Activated B cell treated with CpG ODN at 0.5 μM for 24 hours (primary cell): ENCODE results near the gene TAAR2. TPM values are rescaled to one million over a fixed set of nuclear protein-coding genes. Genes with fewer than 3 reads are reported as not detected.

Experiments
- ATAC-seq: fragments of 200-7000 bp; cut with Tn5 transposase; one replicate; pipeline ENCODE4 v1.10.0; 2021; ENCODE audit warnings: low read depth, mild to moderate bottlenecking, moderate library complexity
- CTCF ChIA-PET: fragments of 350-600 bp; sonication (Branson Sonifier 250); formaldehyde crosslinking; loops from one replicate; lab custom pipeline; 2021; ENCODE audit warnings: antibody characterized with exemption; lab: Charles Lee
- POLR2A ChIA-PET: fragments of 350-600 bp; sonication (Branson Sonifier 250); formaldehyde crosslinking; loops from one replicate; lab custom pipeline; 2021; ENCODE audit warnings: antibody characterized with exemption; lab: Charles Lee
- DNase-seq: peaks from one replicate; pipeline ENCODE4 v3.0.0; 2022
- H3K27ac Mint-ChIP-seq: one replicate; pipeline ENCODE4 v1.8.0; 2020; ENCODE audit warnings: mixed read lengths
- H3K27me3 Mint-ChIP-seq: one replicate; pipeline ENCODE4 v1.8.0; 2021; ENCODE audit warnings: mixed read lengths
- H3K36me3 Mint-ChIP-seq: one replicate; pipeline ENCODE4 v1.8.0; 2021; ENCODE audit warnings: low read depth, mixed read lengths
- H3K4me1 Mint-ChIP-seq: one replicate; pipeline ENCODE4 v1.8.0; 2021; ENCODE audit warnings: mixed read lengths
- H3K4me3 Mint-ChIP-seq: one replicate; pipeline ENCODE4 v1.8.0; 2020; ENCODE audit warnings: mild to moderate bottlenecking, mixed read lengths
- H3K9me3 Mint-ChIP-seq: one replicate; pipeline ENCODE4 v1.8.0; 2020; ENCODE audit warnings: mixed read lengths
- intact Hi-C: fragments of 100-400 bp; cut with micrococcal nuclease; formaldehyde crosslinking; loops from one replicate; pipeline ENCODE4 v1.15.1; 2024
- total RNA-seq: library from RNA; stranded (reverse); gene quantifications from 2 replicates; pipeline ENCODE4 v1.2.3, GENCODE V29; 2022
- TF ChIP-seq, protein P1 (sequence below): fragments of 200-600 bp; IDR thresholded peaks from one replicate; pipeline ENCODE4 v1.8.0; 2022; ENCODE audit warnings: antibody characterized with exemption, mild to moderate bottlenecking

TAAR2 gene
- total RNA-seq, 1 donor from 2014 or later = not detected

DNA sequence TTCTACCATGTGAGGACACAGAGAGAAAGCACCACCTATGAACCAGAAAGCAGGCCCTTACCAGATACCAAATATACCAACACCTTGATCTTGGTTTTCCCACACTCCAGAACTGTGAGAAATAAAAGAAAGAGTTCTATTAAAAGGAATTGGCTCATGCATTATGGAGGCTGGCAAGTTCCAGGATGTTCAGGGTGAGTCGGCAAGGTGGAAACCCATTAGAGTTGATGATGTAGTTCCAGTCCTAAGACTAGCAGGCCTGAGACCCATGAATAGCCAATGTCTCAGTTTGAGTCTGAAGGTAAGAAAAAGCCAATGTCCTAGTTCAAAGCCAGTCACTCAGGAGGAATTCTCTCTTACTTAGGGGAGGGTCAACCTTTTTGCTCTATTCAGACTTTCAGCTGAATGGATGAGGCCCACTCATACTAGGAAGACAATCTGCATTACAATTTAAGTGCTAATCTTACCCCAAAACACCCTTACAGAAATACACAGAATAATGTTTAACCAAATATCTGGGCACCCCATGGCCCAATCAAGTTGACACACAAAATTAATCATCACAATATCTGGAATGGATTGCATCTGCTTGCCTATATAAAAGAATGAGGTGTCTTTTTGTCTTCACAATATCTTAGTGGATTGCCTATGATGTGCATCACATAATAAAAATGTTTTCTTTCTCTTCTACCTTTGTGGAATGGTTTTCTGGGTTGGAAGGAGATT, 40.4 kb upstream of the TAAR2 start:
- intact Hi-C loops = loop anchor here (5.0 to 10.0 kb wide), 5 partner anchors 390 to 1433 kb away; no protein-coding TSS in a partner anchor
- no peak for ATAC-seq
- H3K27me3 Mint-ChIP-seq = no peaks in the 10 kb centered on the region
- TF ChIP-seq, protein P1, sequence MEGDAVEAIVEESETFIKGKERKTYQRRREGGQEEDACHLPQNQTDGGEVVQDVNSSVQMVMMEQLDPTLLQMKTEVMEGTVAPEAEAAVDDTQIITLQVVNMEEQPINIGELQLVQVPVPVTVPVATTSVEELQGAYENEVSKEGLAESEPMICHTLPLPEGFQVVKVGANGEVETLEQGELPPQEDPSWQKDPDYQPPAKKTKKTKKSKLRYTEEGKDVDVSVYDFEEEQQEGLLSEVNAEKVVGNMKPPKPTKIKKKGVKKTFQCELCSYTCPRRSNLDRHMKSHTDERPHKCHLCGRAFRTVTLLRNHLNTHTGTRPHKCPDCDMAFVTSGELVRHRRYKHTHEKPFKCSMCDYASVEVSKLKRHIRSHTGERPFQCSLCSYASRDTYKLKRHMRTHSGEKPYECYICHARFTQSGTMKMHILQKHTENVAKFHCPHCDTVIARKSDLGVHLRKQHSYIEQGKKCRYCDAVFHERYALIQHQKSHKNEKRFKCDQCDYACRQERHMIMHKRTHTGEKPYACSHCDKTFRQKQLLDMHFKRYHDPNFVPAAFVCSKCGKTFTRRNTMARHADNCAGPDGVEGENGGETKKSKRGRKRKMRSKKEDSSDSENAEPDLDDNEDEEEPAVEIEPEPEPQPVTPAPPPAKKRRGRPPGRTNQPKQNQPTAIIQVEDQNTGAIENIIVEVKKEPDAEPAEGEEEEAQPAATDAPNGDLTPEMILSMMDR = no peak
- H3K27ac Mint-ChIP-seq = no peak overlapping the region
- POLR2A ChIA-PET = interaction anchor here (1.0 kb wide), 1 partner anchor 140 kb away, joined by 4 read pairs; no protein-coding TSS in a partner anchor
- no peak for DNase-seq
- no peaks in the 10 kb centered on the region for H3K4me1 Mint-ChIP-seq
- no peak overlapping the region for H3K4me3 Mint-ChIP-seq
- no peaks in the 10 kb centered on the region for H3K36me3 Mint-ChIP-seq
- peaks cover 5% of the 10 kb centered on the region for H3K9me3 Mint-ChIP-seq
- CTCF ChIA-PET = interaction anchor here (0.6 kb wide), 1 partner anchor 101 kb away, joined by 3 read pairs; no protein-coding TSS in a partner anchor

DNA sequence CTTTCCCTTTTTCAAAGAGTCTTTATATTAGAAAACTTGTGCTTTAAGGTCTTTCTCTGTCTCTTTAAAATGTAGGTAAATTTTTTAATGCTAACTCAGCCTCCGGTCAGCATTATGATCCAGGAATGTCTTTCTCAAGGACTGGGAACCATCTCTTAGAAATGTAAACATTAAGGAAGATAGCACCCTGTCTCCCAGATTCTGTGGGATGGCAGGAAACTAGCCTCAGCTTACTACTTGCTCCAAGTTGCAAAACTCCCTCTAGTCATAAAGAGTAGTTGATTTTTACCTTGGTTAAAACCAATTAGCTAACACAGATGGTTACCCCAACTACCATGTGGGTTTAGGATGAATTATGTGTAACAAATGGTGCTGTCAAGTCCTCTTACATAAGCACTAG, 39.6 kb upstream of the TAAR2 start:
- TF ChIP-seq, protein P1 = no peak
- H3K4me3 Mint-ChIP-seq = no peak overlapping the region
- peaks cover 5% of the 10 kb centered on the region for H3K9me3 Mint-ChIP-seq
- ChIA-PET POLR2A (interaction anchor here (1.0 kb wide), 1 partner anchor 141 kb away, joined by 4 read pairs; no protein-coding TSS in a partner anchor), CTCF (no interaction called here)
- no peaks in the 10 kb centered on the region for H3K27me3 Mint-ChIP-seq
- H3K36me3 Mint-ChIP-seq = no peaks in the 10 kb centered on the region
- intact Hi-C loops = loop anchor here (10.0 kb wide), 3 partner anchors 389 to 891 kb away; no protein-coding TSS in a partner anchor
- no peaks in the 10 kb centered on the region for H3K4me1 Mint-ChIP-seq
- DNase-seq = no peak
- no peak overlapping the region for H3K27ac Mint-ChIP-seq
- ATAC-seq = no peak

DNA sequence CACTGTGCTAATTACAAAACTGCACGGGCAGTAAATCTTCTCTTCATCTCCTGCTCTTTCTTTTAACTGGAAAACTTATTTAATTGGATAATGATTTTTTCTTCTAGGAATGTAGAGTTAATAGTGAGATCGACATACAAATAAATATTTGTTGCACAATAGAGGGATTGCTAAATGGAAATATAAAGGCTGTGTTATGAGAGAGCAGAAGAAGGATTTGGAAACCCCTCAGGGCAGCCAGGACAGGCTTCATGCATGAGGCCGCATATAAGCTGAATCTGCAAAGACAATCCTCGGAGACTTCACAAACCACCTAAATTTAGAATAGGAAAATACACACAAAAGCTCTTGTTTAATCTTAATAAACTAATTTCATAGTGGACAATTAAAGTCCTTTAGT, 37.8 kb upstream of the TAAR2 start:
- ChIA-PET POLR2A (interaction anchor here (0.5 kb wide), 1 partner anchor 118 kb away, joined by 4 read pairs; no protein-coding TSS in a partner anchor), CTCF (no interaction called here)
- Mint-ChIP-seq H3K27ac (no peak overlapping the region), H3K9me3 (peaks cover 5% of the 10 kb centered on the region), H3K27me3 (no peaks in the 10 kb centered on the region), H3K4me3 (no peak overlapping the region), H3K36me3 (no peaks in the 10 kb centered on the region), H3K4me1 (peaks cover 5% of the 10 kb centered on the region)
- DNase-seq (no peak), ATAC-seq (no peak)
- intact Hi-C loops = loop anchor here (10.0 kb wide), 3 partner anchors 387 to 893 kb away; no protein-coding TSS in a partner anchor
- TF ChIP-seq, protein P1 = no peak

DNA sequence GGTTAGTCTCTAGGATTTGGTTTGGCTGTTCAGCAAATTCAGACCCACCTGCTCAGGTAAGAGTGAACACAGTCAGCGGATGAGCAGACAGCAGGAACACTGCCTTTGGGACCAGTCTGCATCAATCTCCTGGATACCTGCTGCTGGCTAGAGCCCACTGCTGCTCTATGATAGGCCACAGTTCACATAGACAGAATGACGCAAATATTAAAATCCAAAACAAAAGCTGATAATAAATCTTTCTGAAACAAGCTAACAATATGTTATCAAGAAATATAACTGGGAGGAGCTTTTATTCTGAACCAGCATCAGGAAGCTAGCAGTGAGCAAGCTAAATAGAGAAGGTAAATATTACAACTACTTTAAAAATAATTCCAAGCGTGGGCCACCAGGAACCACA, 35.0 kb upstream of the TAAR2 start, which contains the start of gene TAAR1:
Gene TAAR1, minus strand, starts transcription at position 101 of the 400 bp plus-strand sequence. CDS start 13,179 bp downstream, outside the sequence.
- no peak within 1 kb of the TSS for H3K27ac Mint-ChIP-seq
- POLR2A ChIA-PET = no interaction called here

DNA sequence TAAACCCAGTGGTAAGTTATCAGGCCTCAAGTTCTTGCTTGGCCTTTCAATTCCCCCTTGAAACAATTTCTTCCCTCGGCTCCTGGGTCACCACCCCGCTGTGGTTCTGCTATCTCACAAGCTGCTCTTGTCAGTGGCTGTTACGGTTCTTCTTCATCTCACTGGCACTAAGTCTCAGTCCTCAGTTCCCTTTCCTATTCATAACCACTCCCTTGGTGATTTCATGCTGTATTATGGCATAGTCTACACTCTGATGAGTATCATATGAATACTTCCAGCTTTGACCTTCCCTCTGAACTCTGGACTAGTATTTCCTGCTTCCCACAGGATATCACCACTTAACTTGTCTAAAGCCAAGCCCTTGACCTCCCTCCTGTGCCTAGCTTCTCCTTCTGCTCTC, 27.0 kb upstream of the TAAR2 start:
- no peak for DNase-seq
- TF ChIP-seq, protein P1 = no peak
- H3K27ac Mint-ChIP-seq = no peak overlapping the region
- intact Hi-C loops = no loop called here
- ChIA-PET POLR2A (no interaction called here), CTCF (no interaction called here)
- H3K4me3 Mint-ChIP-seq = no peak overlapping the region
- H3K9me3 Mint-ChIP-seq = no peaks in the 10 kb centered on the region
- no peak for ATAC-seq
- no peaks in the 10 kb centered on the region for H3K27me3 Mint-ChIP-seq
- no peaks in the 10 kb centered on the region for H3K4me1 Mint-ChIP-seq
- H3K36me3 Mint-ChIP-seq = no peaks in the 10 kb centered on the region

More for the DNA sequence above, 35.0 kb upstream of the TAAR2 start, which contains the start of gene TAAR1:
- intact Hi-C loops = no loop called here
- Mint-ChIP-seq H3K27me3 (no peaks in the 10 kb centered on the region), H3K4me1 (peaks cover 5% of the 10 kb centered on the region), H3K36me3 (no peaks in the 10 kb centered on the region), H3K4me3 (no peak within 1 kb of the TSS), H3K9me3 (no peaks in the 10 kb centered on the region)
- CTCF ChIA-PET = no interaction called here
- TF ChIP-seq, protein P1 = no peak
- DNase-seq = no peak
- ATAC-seq = no peak
